Muscle of back (tissue), 11 donors: ENCODE results near the gene SBSN. TPM values are rescaled to one million over a fixed set of nuclear protein-coding genes. Genes with fewer than 3 reads are reported as not detected.
A peak's percentile ranks its signal among the peaks of the same experiment; 100 is the strongest.

ENCODE experiments used
- DNase-seq, 3 donors: peaks; one replicate each; pipeline versions ENCODE4 v3.0.0 to v3.0.0-alpha.2; 2013
- polyA plus RNA-seq, 10 donors: library from polyadenylated mRNA; unstranded; fragments of 120-200 nt; gene quantifications; one replicate each; pipeline ENCODE4 v1.2.1, GENCODE V29; 2013; ENCODE audit not compliant: insufficient read length in 10 of 10

SBSN gene
- polyA plus RNA-seq, 10 donors, result 0.15 to 19.3 (median 0.72) TPM; not detected in 6

- no peak for DNase-seq
Measured at GRCh38 chr19:35509018-35509652, 19.0 kb downstream of the SBSN start.

GRCh38 chr19:35508129-35508528, 20.0 kb downstream of the SBSN start:
- no peak for DNase-seq

- DNase-seq, result no peak
Measured at GRCh38 chr19:35507561-35507960, 20.6 kb downstream of the SBSN start.

- no peak for DNase-seq
Measured at GRCh38 chr19:35506011-35506410, 22.1 kb downstream of the SBSN start.

GRCh38 chr19:35502751-35503150, 25.4 kb downstream of the SBSN start:
- no peak for DNase-seq

GRCh38 chr19:35501684-35502083, 26.4 kb downstream of the SBSN start:
- no peak for DNase-seq

- DNase-seq, result no peak
Measured at GRCh38 chr19:35500611-35501010, 27.5 kb downstream of the SBSN start.

- no peak for DNase-seq
Measured at GRCh38 chr19:35498984-35499527, 29.1 kb downstream of the SBSN start.

- DNase-seq, result no peak
Measured at GRCh38 chr19:35498220-35498619, 29.9 kb downstream of the SBSN start.

- DNase-seq, result no peak
Measured at GRCh38 chr19:35497406-35497805, 30.7 kb downstream of the SBSN start.

- DNase-seq, result peak; percentile 20 to 75 (median 51)
Measured at GRCh38 chr19:35495107-35496064, 32.7 kb downstream of the SBSN start.

GRCh38 chr19:35493971-35494370, 34.1 kb downstream of the SBSN start:
- no peak for DNase-seq

- DNase-seq, result no peak
Measured at GRCh38 chr19:35491836-35492360, 36.2 kb downstream of the SBSN start.

- no peak for DNase-seq
Measured at GRCh38 chr19:35490364-35490763, 37.7 kb downstream of the SBSN start, which contains the start of gene KRTDAP. KRTDAP (minus strand) TSS chr19:35490464; CDS start chr19:35490442, 22 bp downstream.

- DNase-seq, result no peak
Measured at GRCh38 chr19:35488677-35489076, 39.4 kb downstream of the SBSN start.

GRCh38 chr19:35487656-35488182, 40.4 kb downstream of the SBSN start:
- no peak for DNase-seq

- DNase-seq, result no peak
Measured at GRCh38 chr19:35486268-35486708, 41.8 kb downstream of the SBSN start.

GRCh38 chr19:35484252-35485036, 43.7 kb downstream of the SBSN start:
- DNase-seq, result no peak

- DNase-seq, result no peak
Measured at GRCh38 chr19:35483089-35483488, 45.0 kb downstream of the SBSN start.

GRCh38 chr19:35478794-35479677, 49.1 kb downstream of the SBSN start:
- DNase-seq, result no peak
